HG02798 (cell line): ENCODE measurements around the gene CCNE1.
"Not testable (repeated sequence)": the region's sequence is repeated elsewhere in the genome, so short reads cannot be mapped to it uniquely, and the experiment has no call there.

ENCODE experiments used
- ATAC-seq: cut with Tn5 transposase; IDR thresholded peaks from one replicate; pipeline ENCODE4 v1.9.1; 2021; ENCODE audit warnings: mild to moderate bottlenecking; ENCODE audit not compliant: unreplicated experiment, poor library complexity

The CCNE1 gene

DNA sequence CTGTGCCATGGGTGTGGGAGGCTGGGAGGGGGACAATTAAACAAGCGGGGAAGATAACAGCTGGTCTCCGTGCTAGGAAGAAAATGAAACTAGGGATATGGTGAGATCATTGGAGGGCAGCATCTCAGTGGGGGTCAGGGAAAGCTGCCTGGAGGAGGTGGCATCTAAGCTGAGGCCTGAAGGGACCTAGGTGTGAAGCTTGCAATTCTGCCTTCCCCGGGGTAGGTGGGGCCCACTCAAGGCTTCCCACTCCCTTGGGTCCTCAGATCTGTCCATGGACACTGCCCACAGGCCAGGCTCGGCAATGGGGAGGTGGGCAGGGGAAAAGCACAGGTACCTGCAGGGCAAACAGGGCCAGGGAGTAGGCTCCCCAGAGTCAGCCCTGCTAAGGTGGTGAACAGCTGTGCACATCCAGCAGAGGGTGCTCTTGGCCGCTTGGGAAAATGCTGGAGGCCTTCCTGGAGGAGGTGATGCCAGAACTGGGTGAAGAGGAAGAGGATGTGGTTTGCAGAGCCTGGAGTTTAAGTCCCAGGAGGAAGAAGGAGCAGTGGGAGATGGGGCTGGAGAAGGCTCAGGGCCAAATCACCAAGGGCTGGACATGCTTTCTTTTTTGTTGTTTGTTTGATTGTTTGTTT lies 25.7 kb upstream of the CCNE1 start:
- no peak for ATAC-seq

DNA sequence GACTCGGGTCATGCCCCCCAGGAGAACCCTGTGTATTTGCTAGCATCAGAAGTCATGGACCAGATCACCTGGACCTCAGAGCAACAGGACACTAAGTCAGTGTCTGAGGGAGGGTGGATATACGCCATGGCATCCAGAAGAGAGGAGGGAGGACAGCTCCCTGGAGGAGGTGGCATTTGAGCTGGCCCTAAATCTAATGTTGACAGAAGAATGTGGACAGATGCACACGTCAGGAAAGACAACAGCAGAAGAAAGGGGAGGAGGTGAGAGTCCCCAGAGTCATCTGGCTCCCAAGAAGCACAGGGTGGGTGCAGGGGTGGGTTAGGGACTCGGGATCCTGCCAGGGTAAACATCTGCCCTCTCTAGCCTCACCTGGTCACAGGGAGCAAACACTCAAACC lies 24.5 kb upstream of the CCNE1 start:
- no peak for ATAC-seq

DNA sequence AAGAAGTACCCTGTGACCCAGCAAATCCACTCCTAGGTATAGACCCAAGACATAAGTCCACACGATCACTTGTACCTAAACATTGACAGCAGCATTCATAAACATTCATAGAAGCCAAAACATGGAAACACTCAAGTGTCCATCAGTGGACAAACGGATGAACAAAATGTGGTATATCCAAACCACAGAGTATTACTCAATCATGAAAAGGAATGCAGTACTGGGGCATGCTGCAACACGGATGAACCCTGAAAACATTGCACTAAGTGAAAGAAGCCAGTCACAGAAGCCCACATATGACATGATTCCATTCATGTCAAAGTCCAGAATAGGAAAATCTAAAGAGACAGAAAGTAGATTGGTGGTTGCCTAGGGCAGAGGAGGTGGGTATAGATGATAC lies 22.8 kb upstream of the CCNE1 start:
- no peak for ATAC-seq

DNA sequence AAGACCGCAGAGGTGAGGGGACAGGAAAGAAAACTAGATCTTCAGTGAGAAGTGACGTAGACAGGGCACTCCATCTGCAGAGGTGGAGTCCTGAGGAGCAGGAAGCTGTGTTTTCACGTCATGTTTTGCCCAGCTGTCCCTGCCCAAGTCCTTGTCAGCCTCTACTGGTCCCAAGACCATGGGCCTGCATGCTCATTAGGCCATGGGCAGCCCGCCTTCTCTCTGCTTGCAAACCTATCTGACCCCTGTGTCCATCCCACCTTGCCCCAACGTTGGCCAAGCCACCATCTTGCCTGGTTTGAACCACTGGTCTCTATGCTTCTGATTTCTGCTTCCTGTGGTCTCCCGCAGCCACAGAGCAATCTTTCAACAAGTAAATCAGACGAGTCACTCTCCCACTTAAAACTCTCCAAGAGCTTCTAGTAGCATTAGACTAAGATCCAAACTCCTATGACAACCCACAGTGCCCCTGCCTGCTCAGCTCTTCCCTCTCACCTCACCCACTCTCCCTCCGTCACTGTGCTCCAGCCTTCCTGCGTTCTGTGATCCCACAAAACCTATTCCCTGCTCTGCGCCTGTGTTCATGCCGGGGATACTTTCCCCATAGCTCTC lies 18.6 kb upstream of the CCNE1 start:
- ATAC-seq, result no peak

DNA sequence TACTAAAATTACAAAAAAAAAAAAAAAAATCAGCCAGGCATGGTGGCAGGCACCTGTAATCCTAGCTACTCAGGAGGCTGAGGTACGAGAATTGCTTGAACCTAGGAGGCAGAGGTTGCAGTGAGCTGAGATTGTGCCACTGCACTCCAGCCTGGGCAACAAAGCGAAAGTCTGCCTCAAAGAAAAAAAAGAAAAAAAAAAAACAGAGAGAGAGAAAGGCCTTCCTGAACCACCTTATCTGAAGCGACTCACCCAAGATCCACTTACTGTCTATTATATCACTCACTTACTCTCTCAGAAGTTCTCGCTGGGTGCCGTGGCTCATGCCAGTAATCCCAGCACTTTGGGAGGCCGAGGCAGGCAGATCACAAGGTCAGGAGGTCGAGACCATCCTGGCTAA lies 17.3 kb upstream of the CCNE1 start:
- ATAC-seq, result not testable (repeated sequence)

DNA sequence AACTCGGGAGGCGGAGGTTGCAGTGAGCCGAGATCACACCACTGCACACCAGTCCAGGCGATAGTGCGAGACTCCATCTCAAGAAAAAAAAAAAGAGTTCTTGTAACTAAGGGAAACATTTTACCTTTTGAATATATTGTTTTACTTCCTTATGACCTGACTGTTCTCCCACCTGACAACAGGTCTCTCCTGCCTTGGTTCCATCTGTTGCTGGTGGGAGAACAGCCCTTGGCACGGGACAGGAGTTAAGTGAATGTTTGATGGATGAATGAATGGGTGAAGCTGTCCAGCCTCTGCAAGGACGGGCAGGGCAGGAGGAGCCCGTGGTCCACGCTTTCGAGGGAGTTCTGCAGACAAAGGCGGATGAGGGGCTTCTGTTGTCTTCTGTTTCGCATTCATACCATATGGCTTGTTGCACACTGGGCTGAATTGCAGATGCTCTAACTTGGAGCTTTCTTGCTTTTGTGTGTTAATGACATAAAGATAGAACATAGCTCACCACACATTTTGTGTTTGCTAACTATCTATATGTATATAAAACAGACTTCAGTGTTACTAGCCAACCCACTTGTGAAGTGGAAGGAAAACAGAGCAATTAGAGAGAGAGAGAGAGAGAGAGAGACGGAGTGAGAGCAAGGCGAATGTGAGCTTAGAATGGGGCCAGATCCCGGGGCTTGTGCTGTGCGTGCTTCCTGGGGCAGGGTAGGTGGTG lies 16.2 kb upstream of the CCNE1 start:
- no peak for ATAC-seq

DNA sequence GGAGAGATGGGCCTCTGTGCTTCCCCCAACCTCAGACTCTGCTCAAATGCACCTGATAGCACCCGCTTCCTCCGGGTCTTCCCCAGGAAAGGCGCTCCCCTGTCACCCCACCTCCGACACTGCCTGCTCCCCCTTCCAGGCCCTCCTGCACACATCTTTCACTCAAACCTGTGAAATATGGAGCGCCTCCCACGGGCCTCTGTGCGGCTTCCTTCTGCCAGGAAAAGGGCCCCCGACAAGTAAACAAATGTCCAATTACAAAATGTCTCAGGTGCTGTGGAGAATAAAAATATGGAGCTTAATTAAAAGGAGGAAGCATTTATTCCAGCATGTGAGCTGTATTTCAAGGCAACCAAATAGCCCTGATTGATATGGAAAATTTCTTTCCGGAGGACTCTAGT lies 15.6 kb upstream of the CCNE1 start:
- ATAC-seq, result no peak

DNA sequence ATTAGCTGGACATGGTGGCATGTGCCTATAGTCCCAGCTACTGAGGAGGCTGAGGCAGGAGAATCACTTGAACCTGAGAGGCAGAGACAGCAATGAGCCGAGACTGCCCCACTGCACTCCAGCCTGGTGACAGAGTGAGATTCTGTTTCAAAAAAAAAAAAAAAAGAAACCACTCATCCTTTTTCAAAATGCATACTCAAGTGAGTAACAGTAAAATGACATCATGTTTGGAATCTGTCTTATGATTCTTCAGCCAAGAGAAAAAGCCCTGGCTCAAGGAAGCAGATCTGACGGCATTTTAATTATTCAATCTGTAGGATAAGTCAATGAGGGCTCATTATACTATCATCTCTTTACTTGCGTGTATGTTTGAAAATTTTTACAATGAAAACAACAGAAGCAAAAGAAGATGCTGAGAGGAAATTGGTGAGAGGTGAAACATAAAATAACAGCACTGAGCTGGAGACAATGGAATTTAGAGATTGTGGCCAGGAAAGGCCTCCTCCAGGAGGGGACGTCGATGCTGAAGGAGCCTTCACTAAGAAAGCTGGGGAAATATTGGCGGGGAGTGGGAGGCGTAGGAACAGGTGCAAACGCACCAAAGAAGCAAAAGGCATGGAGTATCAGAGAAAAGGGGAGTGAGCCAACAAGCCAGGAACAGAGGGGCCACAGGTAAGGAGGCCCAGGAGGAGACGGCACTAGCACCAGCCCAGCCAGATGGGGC lies 12.9 kb upstream of the CCNE1 start:
- no peak for ATAC-seq

DNA sequence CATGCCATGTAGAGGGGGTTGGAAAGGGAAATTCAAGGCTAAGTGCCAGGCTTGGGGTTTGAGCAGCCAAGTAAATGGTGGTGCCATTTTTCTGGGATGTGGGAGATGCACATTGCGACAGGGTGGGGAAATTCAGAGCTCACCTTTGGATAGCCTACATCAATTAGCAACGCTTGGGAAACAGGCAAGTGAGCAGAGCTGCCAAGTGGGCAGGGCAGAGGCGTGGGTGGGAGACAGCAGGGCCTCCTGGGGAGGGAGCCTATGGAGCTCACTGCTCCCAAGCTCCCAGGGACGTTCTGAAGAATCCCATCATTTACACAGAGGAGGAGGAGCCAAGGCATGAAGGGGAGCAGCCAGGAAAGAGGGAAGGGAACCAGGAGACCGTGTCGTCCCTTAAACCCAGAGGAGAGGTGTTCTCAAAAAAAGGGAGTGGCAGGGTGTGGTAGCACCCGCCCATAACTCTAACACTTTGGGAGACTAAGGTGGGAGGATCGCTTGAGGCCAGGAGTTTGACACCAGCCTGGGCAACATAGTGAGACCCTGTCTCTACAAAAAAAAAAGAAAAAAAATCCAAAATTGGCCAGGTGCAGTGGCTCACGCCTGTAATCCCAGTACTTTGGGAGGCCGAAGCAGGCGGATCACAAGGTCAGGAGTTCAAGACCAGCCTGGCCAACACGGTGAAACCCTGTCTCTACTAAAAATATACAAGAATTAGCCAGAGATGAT lies 11.5 kb upstream of the CCNE1 start:
- no peak for ATAC-seq

DNA sequence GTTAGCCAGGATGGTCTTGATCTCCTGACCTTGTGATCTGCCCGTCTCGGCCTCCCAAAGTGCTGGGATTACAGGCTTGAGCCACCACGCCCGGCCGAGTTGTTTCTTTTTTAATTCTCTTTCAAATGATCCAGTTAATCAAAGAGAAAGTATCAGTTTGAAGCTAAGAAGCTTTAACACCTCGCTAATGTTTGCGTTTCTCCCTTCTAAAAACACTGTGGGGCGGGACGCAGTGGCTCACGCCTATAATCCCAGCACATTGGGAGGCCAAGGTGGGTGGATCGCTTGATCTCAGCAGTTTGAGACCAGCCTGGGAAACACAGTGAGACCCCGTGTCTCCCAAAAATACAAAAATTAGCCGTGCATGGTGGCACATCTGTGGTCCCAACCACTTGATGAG lies 7.8 kb upstream of the CCNE1 start:
- ATAC-seq, result not testable (repeated sequence)

DNA sequence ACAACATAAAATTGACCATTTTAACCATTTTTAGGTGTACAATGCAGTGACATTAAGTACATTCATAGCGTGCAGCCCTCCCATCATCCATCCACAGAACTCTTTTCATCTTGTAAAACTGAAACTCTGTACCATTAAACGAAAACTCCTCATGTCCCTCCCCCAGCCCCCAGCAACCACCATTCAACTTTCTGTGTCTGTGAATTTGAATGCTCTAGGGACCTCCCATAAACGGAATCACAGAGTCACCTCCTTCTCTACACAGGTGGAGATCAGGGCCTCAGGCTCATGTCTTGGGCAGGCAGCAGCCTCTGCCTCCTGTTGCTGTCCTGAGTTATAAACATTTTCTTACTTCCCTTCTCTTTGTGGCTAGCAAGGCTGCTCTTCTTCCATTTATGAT lies 7.3 kb upstream of the CCNE1 start:
- ATAC-seq, result peak; percentile 92

DNA sequence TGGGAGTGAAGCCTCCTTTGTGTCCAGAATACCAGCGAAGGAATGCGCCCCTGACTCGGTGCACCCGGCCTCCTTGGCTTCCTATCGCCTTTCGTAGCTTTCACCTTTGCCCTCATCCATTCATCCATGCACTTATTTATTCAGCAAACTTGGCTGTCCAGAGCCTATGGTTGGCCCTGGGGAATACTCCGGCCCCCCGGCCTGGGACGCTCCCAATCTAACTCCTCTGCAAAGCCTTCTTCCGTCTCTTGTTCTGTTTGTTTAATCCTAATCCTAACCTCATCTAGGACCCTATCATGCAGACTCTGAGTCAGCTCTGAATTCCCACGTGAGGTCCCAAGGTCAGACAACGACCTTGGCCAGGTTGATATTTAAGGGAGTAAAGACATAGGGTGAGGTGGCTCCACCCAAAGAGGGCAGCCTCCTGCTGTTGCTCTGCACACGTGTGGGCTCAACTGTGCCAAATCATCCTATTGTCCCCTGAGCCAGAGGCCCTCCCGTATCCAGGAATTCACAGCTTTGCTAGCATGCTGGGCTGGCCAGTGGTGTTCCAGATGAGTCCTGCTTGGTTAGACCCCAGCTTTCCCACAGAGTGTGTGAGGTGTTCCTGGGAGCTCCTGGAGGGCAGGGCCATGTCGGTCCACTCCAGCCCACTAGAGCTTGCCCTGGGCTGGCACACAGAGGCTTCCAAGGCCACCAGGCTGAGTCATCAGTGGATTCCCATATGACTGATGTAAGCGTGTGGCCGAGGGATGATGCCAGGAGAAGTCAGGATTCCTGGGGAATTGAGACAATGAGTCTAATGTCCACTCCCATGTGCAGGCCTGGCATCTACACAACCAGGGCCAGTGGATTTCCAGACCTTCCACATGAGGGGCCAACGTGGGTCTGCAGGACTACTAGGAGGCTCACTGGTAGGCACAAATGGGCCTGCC lies 6.5 kb upstream of the CCNE1 start:
- ATAC-seq, result no peak

DNA sequence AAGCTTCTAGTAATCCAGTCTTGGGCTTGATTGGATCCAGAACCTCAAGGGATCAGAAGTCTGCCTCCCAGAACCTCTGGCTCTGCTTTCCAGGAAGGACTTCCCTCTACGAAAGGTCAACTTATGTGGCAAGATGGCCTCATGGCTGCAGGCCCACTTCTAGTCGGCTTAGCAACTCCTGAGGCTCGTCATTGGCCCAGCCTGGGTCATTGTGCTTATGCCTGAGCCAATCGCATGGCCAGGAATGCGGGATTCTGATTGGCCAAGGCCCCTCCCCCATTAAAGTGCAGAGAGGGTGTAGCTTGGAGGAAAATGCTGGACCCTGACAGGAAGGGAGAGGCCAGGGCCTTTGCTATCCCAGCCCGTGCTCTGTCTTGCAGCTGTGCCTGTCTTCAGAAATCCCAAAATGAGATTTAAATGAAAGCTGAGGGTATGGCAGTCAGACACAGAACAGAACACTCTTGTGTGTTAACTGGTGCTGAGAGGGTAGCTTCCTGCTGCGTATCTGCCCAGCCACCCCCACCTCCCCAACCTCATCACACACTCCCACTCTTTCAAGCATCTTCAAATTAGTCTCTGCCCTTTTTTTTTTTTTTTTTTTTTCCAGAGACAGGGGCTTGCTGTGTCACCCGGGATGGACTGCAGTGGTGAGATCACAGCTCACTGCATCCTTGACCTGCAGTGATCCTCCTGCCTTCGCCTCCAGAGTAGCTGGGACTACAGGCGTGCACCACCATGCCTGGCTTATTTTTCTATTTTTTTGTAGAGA lies 5.5 kb upstream of the CCNE1 start:
- no peak for ATAC-seq

DNA sequence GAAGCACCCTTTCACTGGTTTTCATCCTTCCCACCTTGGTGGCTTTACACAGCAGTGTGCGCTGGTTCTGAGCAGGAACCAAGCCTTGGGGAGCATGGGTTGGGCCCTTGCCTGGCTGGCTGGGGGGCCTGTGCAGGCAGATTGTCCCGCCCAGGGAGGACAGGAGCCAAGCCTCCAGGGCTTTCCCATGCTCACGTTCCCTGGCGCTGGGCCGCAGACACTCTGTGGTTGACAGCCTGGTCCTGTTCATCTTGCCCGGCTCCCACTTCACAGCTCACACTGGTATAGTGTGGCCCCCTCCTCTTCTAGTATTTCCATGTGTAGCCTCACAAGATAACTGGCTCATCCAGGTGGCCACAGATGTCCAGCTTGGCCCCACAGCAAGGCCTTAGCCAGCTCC lies 4.6 kb upstream of the CCNE1 start:
- no peak for ATAC-seq

DNA sequence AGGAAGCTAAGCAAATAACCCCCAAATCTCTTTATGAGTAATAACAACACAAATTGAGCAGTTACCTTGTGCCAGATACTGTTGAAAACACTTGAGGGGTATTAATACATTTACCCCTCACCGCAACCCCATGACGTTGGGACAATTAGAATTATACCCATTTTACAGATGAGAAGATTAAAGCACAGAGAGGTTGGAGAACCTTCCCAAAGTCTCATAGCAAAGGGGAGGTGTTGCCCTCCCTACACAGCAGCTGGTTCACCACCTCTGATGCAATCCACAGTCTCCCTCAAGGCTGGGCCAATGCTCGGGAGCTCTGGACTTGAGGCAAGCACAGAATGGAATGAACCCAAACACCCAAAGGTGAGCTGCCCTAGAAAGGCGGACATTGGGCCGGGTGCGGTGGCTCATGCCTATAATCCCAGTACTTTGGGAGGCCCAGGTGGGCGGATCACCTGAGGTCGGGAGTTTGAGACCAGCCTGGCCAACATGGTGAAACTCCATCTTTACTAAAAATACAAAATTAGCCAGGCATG lies 3.9 kb upstream of the CCNE1 start:
- no peak for ATAC-seq

DNA sequence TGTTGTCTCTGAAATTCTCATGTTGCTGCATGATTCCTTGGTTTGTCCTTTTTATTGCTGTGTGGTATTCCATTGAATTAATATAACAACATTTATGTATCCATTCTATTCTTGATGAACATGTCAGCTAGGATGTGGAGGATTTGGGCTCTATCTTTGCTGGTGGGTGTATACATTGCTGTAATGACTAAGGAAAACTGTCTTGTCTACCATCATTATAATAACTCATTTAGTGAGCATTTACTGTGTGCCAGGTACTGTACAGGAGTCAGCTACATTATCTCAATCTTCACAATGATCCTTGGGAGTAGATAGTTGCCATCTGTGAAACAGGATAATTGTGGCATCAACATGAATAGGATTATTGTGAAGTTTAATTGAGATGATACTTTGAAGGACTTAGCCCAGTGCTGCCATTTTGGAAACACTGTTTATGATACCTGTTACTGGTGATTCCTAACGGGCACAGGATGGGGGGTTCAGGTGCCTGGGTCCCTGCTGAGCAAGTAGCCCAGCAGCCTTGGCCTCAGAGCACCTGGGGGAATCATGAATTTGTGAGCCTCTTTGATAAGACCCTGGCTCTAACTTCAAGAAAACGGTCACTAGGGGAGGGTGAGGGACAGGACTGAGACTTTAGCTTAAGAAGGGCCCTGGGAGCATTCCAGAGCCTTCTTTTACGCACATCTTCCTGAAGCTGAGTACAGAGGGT lies 1.8 kb upstream of the CCNE1 start:
- ATAC-seq, result no peak

DNA sequence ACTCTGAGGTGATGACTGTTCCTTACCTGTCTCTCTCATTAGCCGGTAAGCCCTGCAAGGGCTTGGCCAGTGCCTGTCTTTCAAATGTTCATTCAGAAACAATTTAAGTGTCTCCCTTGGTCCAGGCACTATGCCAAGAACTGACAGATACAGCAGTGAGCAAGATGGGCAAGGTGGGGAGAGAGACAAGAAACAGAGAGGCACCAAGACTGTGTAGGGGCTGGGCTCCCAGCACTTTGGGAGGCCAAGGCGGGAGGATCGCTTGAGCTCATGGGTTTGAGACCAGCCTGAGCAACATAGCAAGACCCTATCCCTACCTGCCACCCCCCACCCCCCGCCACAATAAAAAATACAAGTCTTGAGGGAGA lies 1.3 kb upstream of the CCNE1 start:
- no peak for ATAC-seq
